GM18870 (cell line): ENCODE results near the gene EYS.
"Not testable (repeated sequence)": the region's sequence is repeated elsewhere in the genome, so short reads cannot be mapped to it uniquely, and the experiment has no call there.

Experiments
- ATAC-seq: cut with Tn5 transposase; IDR thresholded peaks from one replicate; pipeline ENCODE4 v1.9.1; 2021; ENCODE audit warnings: moderate library complexity; ENCODE audit not compliant: unreplicated experiment

Gene EYS

GRCh38 chr6:64507661-64508060 is 1199.4 kb downstream of the EYS start:
- ATAC-seq: no peak

GRCh38 chr6:64505312-64505711 is 1201.7 kb downstream of the EYS start:
- ATAC-seq: no peak

GRCh38 chr6:64504503-64504902 is 1202.5 kb downstream of the EYS start:
- no peak for ATAC-seq

DNA sequence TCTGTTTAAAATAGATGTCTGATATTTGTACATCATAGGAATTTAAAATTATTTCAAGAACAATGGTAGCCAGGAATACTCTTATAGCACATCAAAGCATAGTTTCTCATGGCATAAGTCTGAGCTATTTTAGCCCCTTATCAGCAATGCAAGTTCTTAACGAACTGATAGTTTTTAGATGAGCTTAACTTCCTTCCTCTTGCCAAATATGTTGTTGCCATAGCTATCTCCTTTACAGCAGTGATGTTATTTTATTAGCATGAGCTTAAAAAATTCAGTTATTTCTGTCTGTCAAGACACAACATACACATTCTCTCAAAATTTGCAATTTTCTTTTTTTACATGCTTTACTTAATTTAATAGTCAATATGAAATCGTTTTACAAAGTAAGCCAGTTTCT is 1204.2 kb downstream of the EYS start:
- no peak for ATAC-seq

- no peak for ATAC-seq
Measured at GRCh38 chr6:64497634-64498033, 1209.4 kb downstream of the EYS start.

GRCh38 chr6:64489763-64490162 is 1217.3 kb downstream of the EYS start:
- ATAC-seq: no peak

DNA sequence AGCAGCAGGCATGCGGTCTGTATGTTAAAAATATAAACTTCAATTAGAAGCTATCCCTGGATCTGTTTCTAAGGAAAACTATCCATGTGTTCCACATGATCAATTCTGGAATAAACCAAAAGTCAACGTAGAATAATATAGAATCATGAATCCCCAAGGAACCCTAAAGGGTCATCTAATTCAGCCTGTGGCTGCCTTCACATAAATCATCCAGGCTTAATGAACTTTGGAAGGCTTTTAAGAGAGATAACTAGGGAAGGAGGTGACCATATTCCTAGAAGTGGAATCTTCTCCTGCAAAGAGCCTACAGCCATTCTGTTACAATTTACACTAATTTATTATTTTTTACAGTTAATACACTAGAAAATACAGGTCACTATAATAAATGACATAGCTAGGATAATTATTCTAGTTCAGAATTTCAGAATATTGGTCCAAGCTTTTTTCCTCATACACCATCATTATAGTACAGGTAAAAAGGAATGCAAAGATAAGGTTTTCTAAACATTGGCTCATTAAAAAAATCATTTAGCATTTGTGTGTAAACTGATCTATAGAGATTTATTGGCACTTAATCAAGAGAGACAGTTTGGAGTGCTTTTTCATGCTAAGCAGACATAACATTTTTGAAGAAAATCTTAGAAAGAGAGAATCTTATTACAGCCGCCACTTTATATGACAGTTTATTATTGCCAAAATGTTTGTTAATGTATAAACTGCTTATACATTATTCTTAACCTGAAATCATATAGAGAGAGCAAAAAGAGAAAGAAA is 1220.3 kb downstream of the EYS start:
- ATAC-seq: no peak

GRCh38 chr6:64483956-64484499 is 1223.0 kb downstream of the EYS start:
- no peak for ATAC-seq

- no peak for ATAC-seq
Measured at GRCh38 chr6:64482631-64483030, 1224.4 kb downstream of the EYS start.

GRCh38 chr6:64479134-64479533 is 1227.9 kb downstream of the EYS start:
- no peak for ATAC-seq

DNA sequence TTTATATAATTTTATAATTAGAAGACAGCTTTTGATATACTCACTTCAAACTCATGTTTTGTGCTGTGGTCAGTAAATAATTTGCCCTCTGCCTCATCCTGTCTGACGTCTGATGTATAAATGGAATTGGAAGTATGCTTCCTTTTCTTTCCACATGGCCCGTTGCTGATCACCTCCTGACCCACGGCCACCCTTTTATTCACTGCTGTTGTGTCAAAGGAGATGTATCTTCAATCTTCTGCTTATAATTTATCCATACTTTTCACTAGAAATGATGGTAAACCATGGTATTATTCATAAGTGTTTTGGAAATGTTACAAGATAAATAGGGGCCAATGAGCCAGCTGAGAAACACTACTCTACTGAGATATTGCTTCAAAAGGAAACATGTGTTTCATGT is 1229.6 kb downstream of the EYS start:
- no peak for ATAC-seq

GRCh38 chr6:64476935-64477334 is 1230.1 kb downstream of the EYS start:
- no peak for ATAC-seq

- ATAC-seq: not testable (repeated sequence)
Measured at GRCh38 chr6:64469405-64469804, 1237.6 kb downstream of the EYS start.

- ATAC-seq: no peak
Measured at GRCh38 chr6:64467656-64468055, 1239.4 kb downstream of the EYS start.

GRCh38 chr6:64459411-64459944 is 1247.5 kb downstream of the EYS start:
- no peak for ATAC-seq

DNA sequence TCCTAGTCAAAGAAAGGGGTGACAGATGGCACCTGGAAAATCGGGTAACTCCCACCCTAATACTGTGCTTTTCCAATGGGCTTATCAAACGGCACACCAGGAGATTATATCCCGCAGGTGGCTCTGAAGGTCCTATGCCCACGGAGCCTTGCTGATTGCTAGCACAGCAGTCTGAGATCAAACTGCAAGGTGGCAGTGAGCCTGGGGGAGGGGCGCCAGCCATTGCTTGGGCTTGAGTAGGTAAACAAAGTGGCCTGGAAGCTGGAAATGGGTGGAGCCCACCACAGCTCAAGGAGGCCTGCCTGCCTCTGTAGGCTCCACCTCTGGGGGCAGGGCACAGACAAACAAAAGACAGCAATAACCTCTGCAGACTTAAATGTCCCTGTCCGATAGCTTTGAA is 1258.9 kb downstream of the EYS start:
- not testable (repeated sequence) for ATAC-seq

DNA sequence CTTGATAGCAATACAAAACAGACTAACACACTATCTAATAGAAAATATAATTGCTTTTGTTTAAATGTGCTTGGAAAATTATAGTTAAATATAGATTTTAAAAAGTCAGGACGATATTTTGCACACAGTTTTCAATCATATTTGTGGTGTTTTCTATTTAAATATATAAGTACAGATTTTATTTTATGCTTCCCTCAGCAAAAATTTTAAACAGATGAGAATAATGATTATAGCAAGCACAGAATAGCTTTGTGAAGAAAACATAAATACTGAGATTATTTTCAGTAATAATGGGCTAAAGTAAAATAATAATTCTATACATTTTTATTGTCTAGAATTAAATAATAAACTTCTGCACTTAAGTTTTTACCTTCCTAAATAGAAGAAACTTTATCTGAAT is 1262.0 kb downstream of the EYS start:
- no peak for ATAC-seq

- ATAC-seq: no peak
Measured at GRCh38 chr6:64439274-64439673, 1267.8 kb downstream of the EYS start.

DNA sequence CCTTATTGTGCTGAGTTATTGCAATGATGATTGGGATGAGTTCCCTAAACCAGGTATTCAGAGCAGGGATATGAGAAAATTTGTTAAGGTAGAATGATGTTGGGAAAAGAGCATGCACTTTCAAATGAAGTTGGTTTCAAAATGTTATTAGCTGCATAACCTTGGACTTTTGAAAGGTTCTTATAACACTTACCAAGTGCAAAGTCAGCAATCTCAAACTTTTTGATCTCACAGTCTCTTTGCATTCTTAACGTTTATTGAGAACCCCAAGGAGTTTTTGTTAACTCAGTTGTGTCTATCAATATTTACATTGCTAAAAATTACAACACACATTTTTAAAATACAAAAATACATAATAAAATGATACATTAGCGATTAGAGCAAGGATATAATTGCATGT is 1269.0 kb downstream of the EYS start:
- no peak for ATAC-seq

GRCh38 chr6:64429926-64430325 is 1277.1 kb downstream of the EYS start:
- no peak for ATAC-seq

DNA sequence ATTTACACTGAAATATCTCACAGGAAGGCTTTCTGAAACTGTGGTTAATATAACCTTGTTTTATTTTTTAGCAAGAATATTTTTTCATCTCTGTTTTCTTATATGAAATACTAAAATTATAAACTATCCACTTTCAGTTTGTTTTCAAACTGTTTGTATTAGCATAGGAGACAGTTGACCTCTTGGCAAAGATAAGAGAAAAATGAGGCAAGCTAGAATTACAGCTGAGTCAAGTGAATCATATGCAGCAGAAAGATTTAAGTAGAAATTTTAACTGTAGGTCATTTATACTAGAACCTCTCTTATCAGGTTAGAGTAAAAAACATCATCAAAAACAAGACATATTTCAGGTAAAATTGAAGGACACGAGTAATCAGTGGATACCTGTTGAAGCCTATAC is 1278.8 kb downstream of the EYS start:
- ATAC-seq: no peak

DNA sequence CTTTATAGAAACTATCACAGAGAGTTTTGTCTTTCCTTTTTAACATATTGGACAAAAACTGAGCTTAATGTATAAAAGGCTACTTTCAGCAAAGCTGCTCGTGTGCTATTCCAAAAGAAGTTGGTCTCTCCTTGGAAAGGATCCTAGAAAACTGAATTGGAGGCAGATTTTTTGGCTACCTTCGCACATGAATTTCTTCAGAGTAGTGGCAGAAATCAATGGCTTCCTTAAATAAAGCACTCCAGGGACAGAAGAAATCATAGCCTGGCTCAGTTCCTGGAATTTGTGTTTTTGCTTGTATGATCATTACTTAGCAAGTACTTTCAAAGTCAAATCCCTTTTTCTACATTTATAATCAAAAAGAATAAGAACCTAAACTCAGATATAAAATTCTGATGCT is 1291.1 kb downstream of the EYS start:
- no peak for ATAC-seq

DNA sequence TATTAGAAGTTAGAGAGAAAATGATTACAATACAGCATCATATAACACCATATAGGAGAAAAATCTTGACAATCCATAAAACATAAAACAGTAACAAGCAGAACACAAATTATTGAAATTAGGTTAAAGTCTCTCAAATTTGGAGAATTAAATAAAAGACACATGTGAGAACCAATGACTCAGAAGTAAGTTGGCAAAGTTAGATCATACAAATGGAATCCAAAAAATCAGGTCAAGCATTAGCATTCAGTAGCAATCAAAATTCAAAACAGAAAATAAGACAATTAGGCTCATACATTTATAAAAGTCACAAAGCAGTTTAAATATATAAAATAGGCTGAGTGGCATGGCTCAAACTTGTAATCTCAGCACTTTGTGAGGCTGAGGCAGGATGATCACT is 1295.8 kb downstream of the EYS start:
- no peak for ATAC-seq
